Astrocyte (in vitro differentiated cells and primary cell): ENCODE results near the gene OGN. TPM values are rescaled to one million over a fixed set of nuclear protein-coding genes. Genes with fewer than 3 reads are reported as not detected.
A peak's percentile ranks its signal among the peaks of the same experiment; 100 is the strongest.

Experiments used
- DNase-seq: peaks from one replicate; pipeline ENCODE4 v3.0.0-alpha.2; 2010; ENCODE audit warnings: low read depth
- FAIRE-seq: peaks from 2 replicates; lab custom pipeline; 2011; peaks lifted over from hg19 to GRCh38; lab: Jason Lieb, UNC
- H2AFZ ChIP-seq: 2 replicates; pipeline ENCODE4 v1.6.0; 2012; ENCODE audit warnings: low read depth, low read length, inconsistent platforms
- H3K27ac ChIP-seq: 2 replicates; pipeline ENCODE4 v1.5.1; 2011; ENCODE audit warnings: low read depth, low read length, inconsistent platforms
- H3K27me3 ChIP-seq: 2 replicates; pipeline ENCODE4 v1.6.0; 2011; ENCODE audit warnings: low read length, inconsistent platforms; ENCODE audit not compliant: insufficient read depth
- H3K36me3 ChIP-seq: 2 replicates; pipeline ENCODE4 v1.5.1; 2011; ENCODE audit warnings: low read length, inconsistent platforms; ENCODE audit not compliant: insufficient read depth
- H3K4me1 ChIP-seq: 2 replicates; pipeline ENCODE4 v1.5.1; 2011; ENCODE audit warnings: low read length, inconsistent platforms; ENCODE audit not compliant: insufficient read depth
- H3K4me2 ChIP-seq: 2 replicates; pipeline ENCODE4 v1.6.0; 2012; ENCODE audit warnings: low read length, inconsistent platforms
- H3K4me3 ChIP-seq: 2 replicates; pipeline ENCODE4 v1.5.1; 2011; ENCODE audit warnings: low read depth, mild to moderate bottlenecking, low read length, inconsistent platforms; ENCODE audit not compliant: insufficient read depth
- H3K79me2 ChIP-seq: 2 replicates; pipeline ENCODE4 v1.6.0; 2012; ENCODE audit warnings: mild to moderate bottlenecking, low read length, inconsistent platforms; ENCODE audit not compliant: insufficient read depth
- H3K9ac ChIP-seq: 2 replicates; pipeline ENCODE4 v1.6.0; 2012; ENCODE audit warnings: mild to moderate bottlenecking, low read length, inconsistent platforms
- H3K9me3 ChIP-seq: 2 replicates; pipeline ENCODE4 v1.5.1; 2012; ENCODE audit warnings: low read depth, mild to moderate bottlenecking, low read length, inconsistent platforms; ENCODE audit not compliant: insufficient read depth
- H4K20me1 ChIP-seq: 2 replicates; pipeline ENCODE4 v1.6.0; 2012; ENCODE audit warnings: low read length, inconsistent platforms; ENCODE audit not compliant: insufficient read depth
- H3K27ac Mint-ChIP-seq: one replicate; pipeline ENCODE4 v1.8.0; 2021; ENCODE audit warnings: mild to moderate bottlenecking, mixed read lengths; ENCODE audit not compliant: unreplicated experiment
- H3K27me3 Mint-ChIP-seq: one replicate; pipeline ENCODE4 v1.8.0; 2021; ENCODE audit warnings: low read depth, mixed read lengths; ENCODE audit not compliant: unreplicated experiment
- H3K36me3 Mint-ChIP-seq: one replicate; pipeline ENCODE4 v1.8.0; 2021; ENCODE audit warnings: low read depth, mixed read lengths; ENCODE audit not compliant: unreplicated experiment
- H3K4me1 Mint-ChIP-seq: one replicate; pipeline ENCODE4 v1.8.0; 2021; ENCODE audit warnings: low read depth, mixed read lengths; ENCODE audit not compliant: unreplicated experiment
- H3K4me3 Mint-ChIP-seq: one replicate; pipeline ENCODE4 v1.8.0; 2021; ENCODE audit warnings: mild to moderate bottlenecking, moderate library complexity, mixed read lengths; ENCODE audit not compliant: unreplicated experiment
- H3K9me3 Mint-ChIP-seq: one replicate; pipeline ENCODE4 v1.8.0; 2021; ENCODE audit warnings: mild to moderate bottlenecking, mixed read lengths; ENCODE audit not compliant: unreplicated experiment
- EZH2 ChIP-seq: IDR thresholded peaks from 2 replicates; pipeline ENCODE4 v1.6.1; 2012; ENCODE audit warnings: mild to moderate bottlenecking, low read length, inconsistent platforms; ENCODE audit not compliant: insufficient read depth
- total RNA-seq: library from RNA; stranded (reverse); gene quantifications from 2 replicates; pipeline ENCODE4 v1.2.1, GENCODE V29; 2021
- TF ChIP-seq, protein P1 (sequence below): IDR thresholded peaks from 2 replicates; pipeline ENCODE4 v1.5.1; 2011; ENCODE audit warnings: low read depth, mild to moderate bottlenecking, inconsistent platforms, low read length, moderate library complexity; ENCODE audit not compliant: insufficient read depth

The OGN gene
- total RNA-seq, 1 donor from 2014 or later: not detected

DNA sequence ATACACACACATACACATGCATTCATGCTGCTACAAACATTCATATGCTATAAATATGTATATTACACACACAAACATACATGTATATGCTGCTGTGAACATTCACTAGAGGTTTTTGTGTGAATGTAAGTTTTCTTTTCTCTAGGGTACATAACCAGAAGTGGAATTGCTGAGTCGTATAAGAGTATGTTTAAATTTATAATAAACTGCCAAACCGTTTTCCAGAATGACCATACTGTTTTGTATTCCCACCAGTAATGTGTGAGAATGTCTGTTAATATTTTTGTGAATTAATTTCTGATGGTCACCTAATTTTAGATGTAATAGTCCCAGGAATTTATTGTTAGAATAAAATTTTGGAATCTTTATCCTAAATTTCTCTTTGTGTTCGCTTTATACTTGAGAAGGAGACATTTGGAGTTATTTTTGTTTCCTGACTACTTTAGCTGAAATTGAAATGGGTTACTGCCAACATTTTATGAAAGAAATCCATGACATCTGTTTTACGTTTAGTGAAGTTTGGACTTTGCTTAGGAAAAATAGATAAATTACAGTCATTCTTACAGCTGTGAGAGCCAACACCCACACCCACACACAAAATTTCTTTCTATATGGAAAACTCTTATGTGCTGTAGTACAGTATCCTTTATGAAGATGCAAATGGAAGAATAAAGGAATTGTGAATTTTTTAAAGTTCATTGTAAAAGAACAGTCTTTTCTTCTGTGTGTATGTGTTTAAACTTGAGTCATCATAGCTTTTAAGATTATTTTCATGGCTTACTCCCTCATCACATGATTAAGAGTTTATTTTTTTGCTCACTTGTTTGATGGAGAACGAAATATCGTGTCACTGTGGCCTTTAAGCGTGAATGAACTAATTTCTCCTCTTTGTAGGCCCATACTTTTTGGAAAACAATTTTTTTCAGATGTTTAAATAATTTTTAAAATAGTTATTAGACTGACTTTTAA, 54.3 kb downstream of the OGN start:
- H3K9me3 Mint-ChIP-seq: peaks cover 13% of the 10 kb centered on the region
- Histone ChIP-seq H2AFZ (no peak overlapping the region), H3K36me3 (no peaks in the 10 kb centered on the region), H3K27me3 (no peaks in the 10 kb centered on the region), H4K20me1 (no peaks in the 10 kb centered on the region), H3K9ac (no peak overlapping the region), H3K27ac (no peak overlapping the region), H3K4me1 (no peaks in the 10 kb centered on the region), H3K9me3 (peaks cover 5% of the 10 kb centered on the region), H3K4me2 (peak overlapping the region; percentile 9), H3K4me3 (no peak overlapping the region), H3K79me2 (no peaks in the 10 kb centered on the region)
- H3K4me3 Mint-ChIP-seq: no peak overlapping the region
- no peaks in the 10 kb centered on the region for H3K27me3 Mint-ChIP-seq
- H3K4me1 Mint-ChIP-seq: no peaks in the 10 kb centered on the region
- DNase-seq: peak; percentile 60
- FAIRE-seq: no peak
- no peak overlapping the region for H3K27ac Mint-ChIP-seq
- peaks cover 4% of the 10 kb centered on the region for H3K36me3 Mint-ChIP-seq
- TF ChIP-seq, protein P1, sequence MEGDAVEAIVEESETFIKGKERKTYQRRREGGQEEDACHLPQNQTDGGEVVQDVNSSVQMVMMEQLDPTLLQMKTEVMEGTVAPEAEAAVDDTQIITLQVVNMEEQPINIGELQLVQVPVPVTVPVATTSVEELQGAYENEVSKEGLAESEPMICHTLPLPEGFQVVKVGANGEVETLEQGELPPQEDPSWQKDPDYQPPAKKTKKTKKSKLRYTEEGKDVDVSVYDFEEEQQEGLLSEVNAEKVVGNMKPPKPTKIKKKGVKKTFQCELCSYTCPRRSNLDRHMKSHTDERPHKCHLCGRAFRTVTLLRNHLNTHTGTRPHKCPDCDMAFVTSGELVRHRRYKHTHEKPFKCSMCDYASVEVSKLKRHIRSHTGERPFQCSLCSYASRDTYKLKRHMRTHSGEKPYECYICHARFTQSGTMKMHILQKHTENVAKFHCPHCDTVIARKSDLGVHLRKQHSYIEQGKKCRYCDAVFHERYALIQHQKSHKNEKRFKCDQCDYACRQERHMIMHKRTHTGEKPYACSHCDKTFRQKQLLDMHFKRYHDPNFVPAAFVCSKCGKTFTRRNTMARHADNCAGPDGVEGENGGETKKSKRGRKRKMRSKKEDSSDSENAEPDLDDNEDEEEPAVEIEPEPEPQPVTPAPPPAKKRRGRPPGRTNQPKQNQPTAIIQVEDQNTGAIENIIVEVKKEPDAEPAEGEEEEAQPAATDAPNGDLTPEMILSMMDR: no peak
- TF ChIP-seq EZH2: no peak

DNA sequence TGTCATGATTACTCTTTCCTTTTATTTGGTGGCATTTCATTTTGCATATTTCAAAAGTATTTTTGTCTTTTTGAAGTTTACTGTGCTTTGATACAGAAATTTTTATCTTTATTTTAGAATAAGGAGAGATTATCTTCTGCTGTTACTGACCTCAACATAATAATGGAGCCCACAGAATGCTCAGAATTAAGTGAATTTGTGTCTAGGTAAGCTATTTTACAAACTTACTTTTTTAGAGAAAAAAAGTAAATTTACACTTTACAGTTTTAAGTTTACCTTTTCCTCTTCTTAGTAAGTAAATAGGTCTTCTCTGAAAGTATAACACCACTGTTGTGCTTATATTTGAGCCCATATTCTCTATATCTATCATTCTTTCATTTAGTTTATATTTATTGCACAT, 58.8 kb downstream of the OGN start:
- FAIRE-seq: no peak
- Histone ChIP-seq H3K36me3 (no peaks in the 10 kb centered on the region), H2AFZ (no peak overlapping the region), H3K4me3 (no peak overlapping the region), H3K9me3 (no peaks in the 10 kb centered on the region), H3K79me2 (no peaks in the 10 kb centered on the region), H3K9ac (no peak overlapping the region), H3K27ac (no peak overlapping the region), H3K27me3 (no peaks in the 10 kb centered on the region), H3K4me2 (no peak overlapping the region), H3K4me1 (no peaks in the 10 kb centered on the region), H4K20me1 (no peaks in the 10 kb centered on the region)
- Mint-ChIP-seq H3K9me3 (peaks cover 4% of the 10 kb centered on the region), H3K36me3 (peaks cover 5% of the 10 kb centered on the region), H3K4me1 (no peaks in the 10 kb centered on the region), H3K27me3 (no peaks in the 10 kb centered on the region), H3K27ac (no peak overlapping the region), H3K4me3 (no peak overlapping the region)
- no peak for DNase-seq
- TF ChIP-seq, protein P1: no peak
- no peak for TF ChIP-seq EZH2
